Osteocyte (in vitro differentiated cells): ENCODE results near the gene EIF2S3. TPM values are rescaled to one million over a fixed set of nuclear protein-coding genes. Genes with fewer than 3 reads are reported as not detected.
A peak's percentile ranks its signal among the peaks of the same experiment; 100 is the strongest.
"Not testable (repeated sequence)": the region's sequence is repeated elsewhere in the genome, so short reads cannot be mapped to it uniquely, and the experiment has no call there.

Experiments
- DNase-seq: peaks from one replicate; pipeline ENCODE4 v3.0.0; 2021; ENCODE audit warnings: mixed read lengths; ENCODE audit not compliant: unreplicated experiment; ENCODE audit errors: extremely low spot score
- H3K27ac Mint-ChIP-seq: one replicate; pipeline ENCODE4 v1.8.0; 2021; ENCODE audit warnings: mild to moderate bottlenecking, mixed read lengths; ENCODE audit not compliant: unreplicated experiment
- H3K27me3 Mint-ChIP-seq: one replicate; pipeline ENCODE4 v1.8.0; 2021; ENCODE audit warnings: mixed read lengths; ENCODE audit not compliant: unreplicated experiment
- H3K36me3 Mint-ChIP-seq: one replicate; pipeline ENCODE4 v1.8.0; 2021; ENCODE audit warnings: mixed read lengths; ENCODE audit not compliant: unreplicated experiment
- H3K4me1 Mint-ChIP-seq: one replicate; pipeline ENCODE4 v1.8.0; 2021; ENCODE audit warnings: mixed read lengths; ENCODE audit not compliant: unreplicated experiment
- H3K4me3 Mint-ChIP-seq: one replicate; pipeline ENCODE4 v1.8.0; 2021; ENCODE audit warnings: mild to moderate bottlenecking, moderate library complexity, mixed read lengths; ENCODE audit not compliant: unreplicated experiment
- H3K9me3 Mint-ChIP-seq: one replicate; pipeline ENCODE4 v1.8.0; 2021; ENCODE audit warnings: mixed read lengths; ENCODE audit not compliant: unreplicated experiment
- total RNA-seq: library from RNA; stranded (reverse); gene quantifications from 2 replicates; pipeline ENCODE4 v1.2.1, GENCODE V29; 2021
- TF ChIP-seq, protein P1 (sequence below): fragments of 200-600 bp; sonication (generic); IDR thresholded peaks from 2 replicates; pipeline ENCODE4 v1.5.0; 2021; ENCODE audit warnings: antibody characterized with exemption, mild to moderate bottlenecking, moderate library complexity

The EIF2S3 gene
- total RNA-seq, 1 donor from 2014 or later, result 360 TPM

DNA sequence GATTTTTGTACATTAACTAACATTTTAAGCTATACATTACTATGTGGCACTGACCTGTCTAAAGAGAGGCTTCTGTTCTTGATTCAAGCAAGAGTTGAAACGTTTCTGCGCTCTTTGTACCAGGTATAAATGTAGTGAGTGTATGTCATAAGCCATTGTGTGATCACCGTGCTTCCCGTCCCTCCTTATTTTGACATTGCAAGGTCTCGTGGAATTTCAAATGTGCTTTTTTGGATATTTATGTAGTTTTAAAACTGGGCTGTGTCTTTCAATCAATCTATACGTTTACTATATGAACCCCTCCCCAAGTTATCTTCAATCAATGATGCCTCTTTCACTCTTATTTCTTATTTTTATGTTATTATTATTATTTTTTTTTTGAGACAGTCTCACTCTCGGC lies 27.7 kb upstream of the EIF2S3 start, which contains the start of gene KLHL15:
Gene KLHL15 (minus strand): TSS at position 101 of the 400 bp plus-strand sequence. CDS start 20,493 bp downstream, outside the sequence.
- no peaks in the 10 kb centered on the region for H3K9me3 Mint-ChIP-seq
- H3K27ac Mint-ChIP-seq, result peak within 1 kb of the TSS; percentile 96
- H3K4me1 Mint-ChIP-seq, result peaks cover 19% of the 10 kb centered on the region
- no peaks in the 10 kb centered on the region for H3K27me3 Mint-ChIP-seq
- H3K4me3 Mint-ChIP-seq, result peak within 1 kb of the TSS; percentile 81
- DNase-seq, result no peak
- peaks cover 3% of the 10 kb centered on the region for H3K36me3 Mint-ChIP-seq
- TF ChIP-seq, protein P1, sequence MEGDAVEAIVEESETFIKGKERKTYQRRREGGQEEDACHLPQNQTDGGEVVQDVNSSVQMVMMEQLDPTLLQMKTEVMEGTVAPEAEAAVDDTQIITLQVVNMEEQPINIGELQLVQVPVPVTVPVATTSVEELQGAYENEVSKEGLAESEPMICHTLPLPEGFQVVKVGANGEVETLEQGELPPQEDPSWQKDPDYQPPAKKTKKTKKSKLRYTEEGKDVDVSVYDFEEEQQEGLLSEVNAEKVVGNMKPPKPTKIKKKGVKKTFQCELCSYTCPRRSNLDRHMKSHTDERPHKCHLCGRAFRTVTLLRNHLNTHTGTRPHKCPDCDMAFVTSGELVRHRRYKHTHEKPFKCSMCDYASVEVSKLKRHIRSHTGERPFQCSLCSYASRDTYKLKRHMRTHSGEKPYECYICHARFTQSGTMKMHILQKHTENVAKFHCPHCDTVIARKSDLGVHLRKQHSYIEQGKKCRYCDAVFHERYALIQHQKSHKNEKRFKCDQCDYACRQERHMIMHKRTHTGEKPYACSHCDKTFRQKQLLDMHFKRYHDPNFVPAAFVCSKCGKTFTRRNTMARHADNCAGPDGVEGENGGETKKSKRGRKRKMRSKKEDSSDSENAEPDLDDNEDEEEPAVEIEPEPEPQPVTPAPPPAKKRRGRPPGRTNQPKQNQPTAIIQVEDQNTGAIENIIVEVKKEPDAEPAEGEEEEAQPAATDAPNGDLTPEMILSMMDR, result no peak

DNA sequence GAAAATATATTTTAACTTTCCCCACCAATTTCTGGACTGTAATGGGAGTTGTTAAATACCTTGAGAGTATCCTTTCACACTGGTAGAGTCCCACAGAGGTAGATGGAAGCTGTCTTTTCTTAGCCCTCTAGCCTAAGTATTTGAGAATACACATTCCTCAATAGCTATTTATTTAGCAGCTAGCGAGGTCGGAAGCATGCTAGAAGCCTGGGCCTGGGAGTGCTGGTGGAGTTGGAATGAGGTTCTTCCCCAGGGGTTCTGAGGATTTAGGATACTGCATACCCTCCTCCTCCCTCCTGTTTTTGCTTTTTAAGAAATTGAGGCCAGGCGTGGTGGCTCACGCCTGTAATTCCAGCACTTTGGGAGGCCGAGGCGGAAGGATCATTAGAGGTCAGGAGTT lies 26.8 kb upstream of the EIF2S3 start:
- no peak for DNase-seq
- Mint-ChIP-seq H3K9me3 (no peaks in the 10 kb centered on the region), H3K4me3 (no peak overlapping the region), H3K27ac (no peak overlapping the region), H3K36me3 (peaks cover 3% of the 10 kb centered on the region), H3K4me1 (peaks cover 14% of the 10 kb centered on the region), H3K27me3 (no peaks in the 10 kb centered on the region)
- TF ChIP-seq, protein P1, result no peak

DNA sequence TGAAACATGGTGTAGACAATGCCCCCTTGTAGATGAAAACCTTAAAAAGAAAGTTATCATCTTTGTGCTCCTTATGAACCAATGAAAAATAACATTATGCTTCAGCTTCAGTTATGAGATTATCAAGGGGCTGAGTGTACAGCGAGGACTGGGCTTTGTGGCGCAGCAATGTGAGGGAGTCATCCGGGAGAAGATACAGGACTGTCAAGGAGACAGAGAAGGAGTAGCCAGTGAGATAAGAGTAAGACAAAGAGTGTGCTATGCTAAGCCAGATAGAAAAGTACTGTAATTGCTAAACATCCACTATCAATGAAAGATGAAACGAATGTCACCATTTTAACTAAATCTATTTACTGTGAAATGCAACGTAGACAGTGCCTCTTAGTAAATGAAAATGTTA lies 24.2 kb upstream of the EIF2S3 start:
- H3K36me3 Mint-ChIP-seq, result no peaks in the 10 kb centered on the region
- H3K9me3 Mint-ChIP-seq, result no peaks in the 10 kb centered on the region
- H3K4me3 Mint-ChIP-seq, result no peak overlapping the region
- H3K4me1 Mint-ChIP-seq, result peaks cover 8% of the 10 kb centered on the region
- no peak for DNase-seq
- H3K27ac Mint-ChIP-seq, result no peak overlapping the region
- H3K27me3 Mint-ChIP-seq, result no peaks in the 10 kb centered on the region
- TF ChIP-seq, protein P1, result no peak

DNA sequence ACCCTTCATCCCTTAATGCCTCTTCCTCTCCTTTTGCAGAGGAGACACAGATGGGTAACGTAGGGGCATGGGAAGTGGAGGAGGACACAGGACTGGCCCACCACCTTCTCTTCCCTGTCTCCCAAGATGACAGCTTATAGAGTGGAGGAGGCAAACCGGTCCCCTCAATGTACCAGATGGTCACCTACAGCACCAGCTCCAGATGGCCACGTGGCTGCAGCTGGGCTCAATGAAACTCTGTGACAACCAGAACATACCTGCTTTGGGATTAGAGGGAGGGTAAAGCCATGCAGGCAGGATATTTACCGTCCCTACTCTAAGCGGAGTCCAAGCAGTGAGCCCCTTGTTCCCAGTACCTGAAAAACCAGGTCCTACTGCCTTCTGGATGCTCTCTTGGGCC lies 20.3 kb upstream of the EIF2S3 start:
- H3K4me1 Mint-ChIP-seq, result no peaks in the 10 kb centered on the region
- no peak overlapping the region for H3K4me3 Mint-ChIP-seq
- H3K27me3 Mint-ChIP-seq, result no peaks in the 10 kb centered on the region
- no peak overlapping the region for H3K27ac Mint-ChIP-seq
- H3K36me3 Mint-ChIP-seq, result no peaks in the 10 kb centered on the region
- TF ChIP-seq, protein P1, result no peak
- no peaks in the 10 kb centered on the region for H3K9me3 Mint-ChIP-seq
- DNase-seq, result no peak

DNA sequence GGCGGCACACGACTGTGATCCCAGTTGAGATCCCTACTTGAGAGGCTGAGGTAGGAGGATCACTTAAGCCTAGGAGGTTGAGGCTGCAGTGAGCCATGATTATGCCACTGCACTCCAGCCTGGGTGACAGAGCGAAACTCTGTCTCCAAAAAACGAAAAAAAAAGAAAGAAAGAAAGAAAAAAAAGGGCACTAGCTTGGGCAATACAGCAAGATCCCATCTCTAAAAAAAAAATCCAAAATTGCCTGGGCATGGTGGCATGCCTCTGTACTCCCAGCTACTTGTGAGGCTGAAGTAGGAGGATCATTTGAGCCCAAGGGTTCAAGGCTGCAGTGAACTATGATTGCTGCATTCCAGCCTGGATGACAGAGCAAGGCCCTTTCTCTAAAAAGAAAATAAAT lies 17.0 kb upstream of the EIF2S3 start:
- Mint-ChIP-seq H3K36me3 (no peaks in the 10 kb centered on the region), H3K4me1 (no peaks in the 10 kb centered on the region), H3K27ac (no peak overlapping the region), H3K9me3 (no peaks in the 10 kb centered on the region), H3K27me3 (no peaks in the 10 kb centered on the region), H3K4me3 (no peak overlapping the region)
- no peak for DNase-seq
- TF ChIP-seq, protein P1, result no peak

DNA sequence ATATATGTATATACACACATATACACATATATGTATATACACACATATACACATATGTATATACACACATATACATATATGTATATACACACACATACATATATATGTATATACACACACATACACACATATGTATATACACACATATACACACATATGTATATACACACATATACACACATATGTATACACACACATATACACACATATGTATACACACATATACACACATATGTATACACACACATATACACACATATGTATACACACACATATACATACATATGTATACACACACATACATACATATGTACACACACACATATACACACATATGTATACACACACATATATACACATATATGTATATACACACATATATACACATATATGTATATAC lies 8.7 kb upstream of the EIF2S3 start:
- not testable (repeated sequence) for H3K27ac Mint-ChIP-seq

DNA sequence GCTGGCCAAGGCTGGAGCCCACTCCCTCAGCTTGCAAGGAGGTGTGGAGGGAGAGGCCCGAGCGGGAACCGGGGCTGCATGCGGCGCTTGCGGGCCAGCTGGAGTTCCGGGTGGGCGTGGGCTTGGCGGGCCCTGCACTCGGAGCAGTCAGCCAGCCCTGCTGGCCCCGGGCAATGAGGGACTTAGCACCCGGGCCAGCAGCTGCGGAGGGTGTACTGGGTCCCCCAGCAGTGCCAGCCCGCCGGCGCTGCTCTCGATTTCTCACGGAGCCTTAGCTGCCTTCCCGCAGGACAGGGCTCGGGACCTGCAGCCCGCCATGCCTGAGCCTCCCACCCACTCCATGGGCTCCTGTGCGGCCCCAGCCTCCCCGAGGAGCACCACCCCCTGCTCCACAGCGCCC lies 5.1 kb upstream of the EIF2S3 start:
- not testable (repeated sequence) for H3K27ac Mint-ChIP-seq, H3K27me3 Mint-ChIP-seq, DNase-seq, H3K4me3 Mint-ChIP-seq, H3K4me1 Mint-ChIP-seq, H3K9me3 Mint-ChIP-seq, H3K36me3 Mint-ChIP-seq

More for the DNA sequence above, 8.7 kb upstream of the EIF2S3 start:
- H3K4me1 Mint-ChIP-seq, H3K4me3 Mint-ChIP-seq, DNase-seq, H3K27me3 Mint-ChIP-seq, H3K9me3 Mint-ChIP-seq, H3K36me3 Mint-ChIP-seq: not testable (repeated sequence)

DNA sequence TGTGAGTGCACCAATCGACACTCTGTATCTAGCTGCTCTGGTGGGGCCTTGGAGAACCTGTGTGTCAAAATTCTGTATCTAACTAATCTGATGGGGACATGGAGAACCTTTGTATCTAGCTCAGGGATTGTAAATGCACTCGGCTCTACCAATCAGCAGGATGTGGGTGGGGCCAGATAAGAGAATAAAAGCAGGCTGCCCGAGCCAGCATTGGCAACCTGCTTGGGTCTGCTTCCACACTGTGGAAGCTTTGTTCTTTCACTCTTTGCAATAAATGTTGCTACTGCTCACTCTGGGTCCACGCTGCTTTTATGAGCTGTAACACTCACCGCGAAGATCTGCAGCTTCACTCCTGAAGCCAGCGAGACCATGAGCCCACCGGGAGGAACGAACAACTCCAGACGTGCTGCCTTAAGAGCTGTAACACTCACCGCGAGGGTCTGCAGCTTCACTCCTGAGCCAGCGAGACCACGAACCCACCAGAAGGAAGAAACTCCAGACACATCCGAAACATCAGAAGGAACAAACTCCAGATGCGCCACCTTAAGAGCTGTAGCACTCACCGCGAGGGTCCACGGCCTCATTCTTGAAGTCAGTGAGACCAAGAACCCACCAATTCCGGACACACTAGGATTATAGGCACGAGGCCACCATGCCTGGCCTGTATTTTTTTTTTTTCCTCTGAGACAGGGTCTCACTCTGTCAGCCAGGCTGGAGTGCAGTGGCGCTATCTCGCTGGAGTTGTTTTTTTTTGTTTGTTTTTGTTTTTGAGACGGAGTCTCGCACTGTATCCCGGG lies 4.0 kb upstream of the EIF2S3 start:
- H3K4me1 Mint-ChIP-seq, H3K27ac Mint-ChIP-seq, H3K36me3 Mint-ChIP-seq, H3K27me3 Mint-ChIP-seq, H3K4me3 Mint-ChIP-seq, DNase-seq, H3K9me3 Mint-ChIP-seq: not testable (repeated sequence)
